ENCODE results near the gene SLC66A2. TPM values are rescaled to one million over a fixed set of nuclear protein-coding genes. Genes with fewer than 3 reads are reported as not detected.
A peak's percentile ranks its signal among the peaks of the same experiment; 100 is the strongest.

SLC66A2 gene
- polyA plus RNA-seq, 6 donors from 2014 or later = 26.3 to 40.9 (median 34.5) TPM

- no peak for DNase-seq
- Mint-ChIP-seq H3K4me1 (peaks cover 0 to 7% (median 0%) of the 10 kb centered on the region in 3 donors), H3K27ac (peak overlapping the region in 2 of 6 donors; percentile 66 to 80), H3K9me3 (peaks cover 7 to 19% (median 10%) of the 10 kb centered on the region in 7 donors), H3K36me3 (peaks cover 14 to 34% of the 10 kb centered on the region in 2 donors), H3K27me3 (no peaks in the 10 kb centered on the region), H3K4me3 (no peak overlapping the region)
- no peak for ATAC-seq (ENCODE audit: low read depth in 2 of 2)
Observed at GRCh38 chr18:79902075-79902474, 49.4 kb downstream of the SLC66A2 start.

- Mint-ChIP-seq H3K4me3 (no peak overlapping the region), H3K9me3 (peaks cover 7 to 23% (median 14%) of the 10 kb centered on the region in 7 donors), H3K27ac (peak overlapping the region in 4 of 6 donors; percentile 66 to 89 (median 76)), H3K4me1 (peaks cover 0 to 7% (median 0%) of the 10 kb centered on the region in 3 donors), H3K36me3 (peaks cover 18 to 38% of the 10 kb centered on the region in 2 donors), H3K27me3 (no peaks in the 10 kb centered on the region)
- no peak for DNase-seq
- no peak for ATAC-seq (ENCODE audit: low read depth in 2 of 2)
Observed at GRCh38 chr18:79901665-79902064, 49.8 kb downstream of the SLC66A2 start.

GRCh38 chr18:79900610-79901570 is 50.6 kb downstream of the SLC66A2 start:
- peaks cover 14 to 39% of the 10 kb centered on the region in 2 donors for H3K36me3 Mint-ChIP-seq
- H3K9me3 Mint-ChIP-seq = peaks cover 7 to 29% (median 19%) of the 10 kb centered on the region in 7 donors
- ATAC-seq (ENCODE audit: low read depth in 2 of 2) (no peak), DNase-seq (no peak)
- H3K4me1 Mint-ChIP-seq = peaks cover 0 to 7% (median 0%) of the 10 kb centered on the region in 3 donors
- H3K4me3 Mint-ChIP-seq = no peak overlapping the region
- H3K27ac Mint-ChIP-seq = no peak overlapping the region
- H3K27me3 Mint-ChIP-seq = no peaks in the 10 kb centered on the region

- H3K27me3 Mint-ChIP-seq = no peaks in the 10 kb centered on the region
- H3K4me1 Mint-ChIP-seq = peaks cover 0 to 7% (median 0%) of the 10 kb centered on the region in 3 donors
- H3K4me3 Mint-ChIP-seq = no peak overlapping the region
- DNase-seq (no peak), ATAC-seq (ENCODE audit: low read depth in 2 of 2) (no peak)
- H3K9me3 Mint-ChIP-seq = peaks cover 15 to 40% (median 28%) of the 10 kb centered on the region in 7 donors
- peak overlapping the region in 2 of 6 donors; percentile 74 to 81 for H3K27ac Mint-ChIP-seq
- peaks cover 11 to 47% of the 10 kb centered on the region in 2 donors for H3K36me3 Mint-ChIP-seq
Observed at GRCh38 chr18:79899609-79900445, 51.6 kb downstream of the SLC66A2 start.

- Mint-ChIP-seq H3K4me3 (no peak overlapping the region), H3K27ac (no peak overlapping the region), H3K9me3 (peaks cover 19 to 46% (median 35%) of the 10 kb centered on the region in 7 donors), H3K4me1 (peaks cover 0 to 7% (median 0%) of the 10 kb centered on the region in 3 donors), H3K36me3 (peaks cover 11 to 48% of the 10 kb centered on the region in 2 donors), H3K27me3 (no peaks in the 10 kb centered on the region)
- no peak for DNase-seq
- ATAC-seq (ENCODE audit: low read depth in 2 of 2) = no peak
Observed at GRCh38 chr18:79898952-79899608, 52.4 kb downstream of the SLC66A2 start.

GRCh38 chr18:79897940-79898625 is 53.4 kb downstream of the SLC66A2 start:
- ATAC-seq (ENCODE audit: low read depth in 2 of 2) (no peak), DNase-seq (no peak)
- H3K4me3 Mint-ChIP-seq = no peak overlapping the region
- H3K9me3 Mint-ChIP-seq = peaks cover 29 to 56% (median 45%) of the 10 kb centered on the region in 7 donors
- no peaks in the 10 kb centered on the region for H3K27me3 Mint-ChIP-seq
- H3K36me3 Mint-ChIP-seq = peaks cover 11 to 54% of the 10 kb centered on the region in 2 donors
- peak overlapping the region in 1 of 6 donors; percentile 86 for H3K27ac Mint-ChIP-seq
- peaks cover 0 to 7% (median 0%) of the 10 kb centered on the region in 3 donors for H3K4me1 Mint-ChIP-seq

GRCh38 chr18:79896738-79897137 is 54.7 kb downstream of the SLC66A2 start:
- ATAC-seq (ENCODE audit: low read depth in 2 of 2) = no peak
- Mint-ChIP-seq H3K36me3 (peaks cover 16 to 54% of the 10 kb centered on the region in 2 donors), H3K9me3 (peaks cover 36 to 68% (median 59%) of the 10 kb centered on the region in 7 donors), H3K27me3 (no peaks in the 10 kb centered on the region), H3K4me3 (no peak overlapping the region), H3K4me1 (peaks cover 0 to 5% (median 0%) of the 10 kb centered on the region in 3 donors), H3K27ac (no peak overlapping the region)
- DNase-seq = no peak

- Mint-ChIP-seq H3K27ac (no peak overlapping the region), H3K9me3 (peaks cover 33 to 73% (median 67%) of the 10 kb centered on the region in 7 donors)
Observed at GRCh38 chr18:79890674-79891073, 60.8 kb downstream of the SLC66A2 start.

GRCh38 chr18:79889569-79889968 is 61.9 kb downstream of the SLC66A2 start:
- H3K27me3 Mint-ChIP-seq = no peaks in the 10 kb centered on the region
- peaks cover 14 to 35% of the 10 kb centered on the region in 2 donors for H3K36me3 Mint-ChIP-seq
- no peak for ATAC-seq (ENCODE audit: low read depth in 2 of 2)
- H3K4me1 Mint-ChIP-seq = no peaks in the 10 kb centered on the region
- peaks cover 25 to 62% (median 57%) of the 10 kb centered on the region in 7 donors for H3K9me3 Mint-ChIP-seq
- no peak overlapping the region for H3K27ac Mint-ChIP-seq
- no peak overlapping the region for H3K4me3 Mint-ChIP-seq
- DNase-seq = no peak

More at GRCh38 chr18:79890674-79891073, 60.8 kb downstream of the SLC66A2 start:
- Mint-ChIP-seq H3K27me3 (no peaks in the 10 kb centered on the region), H3K4me1 (no peaks in the 10 kb centered on the region), H3K36me3 (peaks cover 14 to 44% of the 10 kb centered on the region in 2 donors), H3K4me3 (no peak overlapping the region)
- ATAC-seq (ENCODE audit: low read depth in 2 of 2) (no peak), DNase-seq (no peak)

GRCh38 chr18:79888016-79888415 is 63.4 kb downstream of the SLC66A2 start:
- ATAC-seq (ENCODE audit: low read depth in 2 of 2) (no peak), DNase-seq (no peak)
- no peaks in the 10 kb centered on the region for H3K4me1 Mint-ChIP-seq
- H3K4me3 Mint-ChIP-seq = no peak overlapping the region
- H3K9me3 Mint-ChIP-seq = peaks cover 13 to 48% (median 42%) of the 10 kb centered on the region in 7 donors
- H3K27ac Mint-ChIP-seq = no peak overlapping the region
- H3K36me3 Mint-ChIP-seq = peaks cover 14 to 27% of the 10 kb centered on the region in 2 donors
- no peaks in the 10 kb centered on the region for H3K27me3 Mint-ChIP-seq

- ATAC-seq (ENCODE audit: low read depth in 2 of 2) (no peak), DNase-seq (no peak)
- no peak overlapping the region for H3K4me3 Mint-ChIP-seq
- peaks cover 13 to 21% of the 10 kb centered on the region in 2 donors for H3K36me3 Mint-ChIP-seq
- no peak overlapping the region for H3K27ac Mint-ChIP-seq
- peaks cover 7 to 42% (median 36%) of the 10 kb centered on the region in 7 donors for H3K9me3 Mint-ChIP-seq
- H3K4me1 Mint-ChIP-seq = no peaks in the 10 kb centered on the region
- H3K27me3 Mint-ChIP-seq = no peaks in the 10 kb centered on the region
Observed at GRCh38 chr18:79887181-79888000, 64.1 kb downstream of the SLC66A2 start.

Measured in naive B cell (primary cell).